GM12864 (cell line): ENCODE results near the gene ZNF567.

Experiments
- DNase-seq: peaks from one replicate; pipeline ENCODE4 v3.0.0-alpha.2; 2011; ENCODE audit warnings: low read depth
- H3K4me3 ChIP-seq: 2 replicates; pipeline ENCODE4 v1.5.1; 2011; ENCODE audit warnings: mild to moderate bottlenecking, low read depth, low read length, control low read depth
- TF ChIP-seq, protein P1 (sequence below): IDR thresholded peaks from 2 replicates; pipeline ENCODE4 v1.5.1; 2011; ENCODE audit warnings: low read depth, mild to moderate bottlenecking, moderate library complexity, low read length, control low read depth, inconsistent platforms; ENCODE audit errors: missing control alignments

The ZNF567 gene

DNA sequence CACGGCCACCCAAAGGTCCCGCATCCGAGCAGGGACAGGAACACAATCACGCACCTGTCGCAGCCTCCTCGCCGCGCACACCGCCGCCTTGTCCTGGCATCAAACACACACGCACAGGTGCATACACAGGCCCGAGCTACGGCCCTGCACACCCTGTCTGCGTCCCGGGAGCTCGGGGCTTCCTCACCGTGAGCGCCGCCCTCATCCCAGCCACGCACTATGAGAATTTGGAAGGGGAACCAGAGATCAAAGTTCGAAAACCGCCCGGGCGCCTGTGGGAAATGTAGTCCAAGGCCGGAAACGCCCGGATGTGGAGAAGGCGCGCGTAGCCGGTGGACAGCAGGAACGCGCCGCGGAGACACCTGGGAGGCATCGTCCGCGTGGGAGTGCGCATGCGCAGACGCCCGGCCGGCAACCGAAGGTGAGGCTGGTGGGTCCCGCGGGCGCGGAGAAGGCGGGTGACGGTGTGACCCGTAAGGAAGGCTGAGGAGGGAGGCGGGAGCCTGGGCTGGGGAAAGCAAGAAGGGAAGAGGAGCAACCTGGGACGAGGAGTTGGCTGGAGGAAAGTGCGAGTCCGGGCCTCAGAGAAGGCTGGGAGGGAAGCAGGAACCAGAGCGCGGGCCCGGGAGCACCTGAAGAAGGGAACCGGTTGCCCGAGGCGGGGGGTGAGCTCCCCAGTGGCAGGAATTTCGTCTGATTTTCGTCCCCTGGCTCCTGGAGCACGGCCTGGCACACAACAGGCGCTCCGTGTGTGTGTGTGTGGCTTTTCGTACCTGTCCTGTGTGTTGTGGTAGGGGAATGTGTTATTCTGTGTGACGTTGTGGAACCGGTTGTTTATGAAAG lies at the start of gene ZNF567:
ZNF567 (plus strand) TSS at position 399 of the 843 bp plus-strand sequence. CDS start 7,256 bp downstream, outside the sequence.
- TF ChIP-seq, protein P1, sequence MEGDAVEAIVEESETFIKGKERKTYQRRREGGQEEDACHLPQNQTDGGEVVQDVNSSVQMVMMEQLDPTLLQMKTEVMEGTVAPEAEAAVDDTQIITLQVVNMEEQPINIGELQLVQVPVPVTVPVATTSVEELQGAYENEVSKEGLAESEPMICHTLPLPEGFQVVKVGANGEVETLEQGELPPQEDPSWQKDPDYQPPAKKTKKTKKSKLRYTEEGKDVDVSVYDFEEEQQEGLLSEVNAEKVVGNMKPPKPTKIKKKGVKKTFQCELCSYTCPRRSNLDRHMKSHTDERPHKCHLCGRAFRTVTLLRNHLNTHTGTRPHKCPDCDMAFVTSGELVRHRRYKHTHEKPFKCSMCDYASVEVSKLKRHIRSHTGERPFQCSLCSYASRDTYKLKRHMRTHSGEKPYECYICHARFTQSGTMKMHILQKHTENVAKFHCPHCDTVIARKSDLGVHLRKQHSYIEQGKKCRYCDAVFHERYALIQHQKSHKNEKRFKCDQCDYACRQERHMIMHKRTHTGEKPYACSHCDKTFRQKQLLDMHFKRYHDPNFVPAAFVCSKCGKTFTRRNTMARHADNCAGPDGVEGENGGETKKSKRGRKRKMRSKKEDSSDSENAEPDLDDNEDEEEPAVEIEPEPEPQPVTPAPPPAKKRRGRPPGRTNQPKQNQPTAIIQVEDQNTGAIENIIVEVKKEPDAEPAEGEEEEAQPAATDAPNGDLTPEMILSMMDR: no peak
- H3K4me3 ChIP-seq: peak within 1 kb of the TSS; percentile 88
- peak; percentile 90 for DNase-seq

DNA sequence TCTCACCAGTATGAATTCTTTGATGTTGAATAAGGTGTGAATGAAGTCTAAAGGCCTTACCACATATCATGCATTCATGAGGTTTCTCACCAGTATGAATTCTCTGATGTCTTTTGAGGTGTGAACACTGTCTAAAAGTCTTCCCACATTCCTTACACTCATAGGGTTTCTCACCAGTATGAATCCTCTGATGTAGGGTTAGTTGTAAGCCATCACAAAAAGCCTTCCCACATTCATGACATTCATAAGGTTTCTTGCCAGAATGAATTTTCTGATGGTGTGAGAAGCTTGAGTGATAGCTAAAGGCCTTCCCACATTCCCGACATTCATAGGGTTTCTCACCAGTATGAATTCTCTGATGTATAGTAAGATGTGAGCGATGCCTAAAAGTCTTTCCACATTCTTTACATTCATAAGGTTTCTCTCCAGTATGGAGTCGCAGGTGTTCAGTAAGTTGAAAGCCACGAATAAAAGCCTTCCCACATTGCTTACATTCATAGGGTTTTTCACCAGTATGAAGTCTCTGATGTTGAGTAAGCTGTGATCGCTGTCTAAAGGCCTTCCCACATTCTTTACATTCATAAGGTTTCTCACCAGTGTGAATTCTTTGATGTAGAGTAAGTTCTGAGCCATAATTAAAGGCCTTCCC lies 48.4 kb upstream of the ZNF567 start:
- no peak for DNase-seq
- TF ChIP-seq, protein P1: no peak
- H3K4me3 ChIP-seq: no peak overlapping the region

DNA sequence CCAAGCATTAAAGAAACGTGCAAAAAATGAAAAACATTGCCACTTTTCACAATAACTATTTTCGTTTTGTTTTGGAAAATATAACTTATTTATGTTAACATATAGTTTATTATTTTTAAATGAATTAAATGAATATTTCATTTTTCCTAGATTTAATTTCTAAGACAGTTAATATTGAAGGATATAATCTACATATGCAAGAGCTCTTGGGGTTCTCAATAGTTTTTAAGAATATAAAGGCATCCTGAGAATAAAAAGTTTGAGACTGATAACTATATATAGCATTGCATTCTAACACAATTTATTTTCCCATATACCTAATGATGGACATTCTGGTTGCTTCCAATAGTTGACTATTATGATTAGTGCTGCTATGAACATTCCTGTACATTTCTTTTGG lies 40.7 kb upstream of the ZNF567 start:
- no peak overlapping the region for H3K4me3 ChIP-seq
- no peak for DNase-seq
- TF ChIP-seq, protein P1: no peak

DNA sequence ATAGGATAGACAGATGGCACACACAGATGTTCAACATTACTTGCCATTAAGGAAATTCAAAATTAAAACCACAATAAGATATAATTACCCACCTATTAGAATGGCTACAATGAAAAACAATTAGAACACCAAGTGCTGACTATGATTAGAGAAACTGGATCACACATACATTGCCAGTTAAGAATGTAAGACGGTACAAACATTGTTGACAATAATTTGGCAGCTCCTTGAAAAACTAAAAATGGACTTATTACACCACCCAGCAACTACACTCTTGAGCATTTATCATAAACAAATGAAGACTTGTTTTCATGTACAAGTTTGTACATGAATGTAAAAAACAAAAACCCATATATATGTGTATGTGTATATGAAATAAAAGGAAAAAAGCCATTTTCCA lies 34.5 kb upstream of the ZNF567 start:
- H3K4me3 ChIP-seq: no peak overlapping the region
- TF ChIP-seq, protein P1: no peak
- DNase-seq: no peak

DNA sequence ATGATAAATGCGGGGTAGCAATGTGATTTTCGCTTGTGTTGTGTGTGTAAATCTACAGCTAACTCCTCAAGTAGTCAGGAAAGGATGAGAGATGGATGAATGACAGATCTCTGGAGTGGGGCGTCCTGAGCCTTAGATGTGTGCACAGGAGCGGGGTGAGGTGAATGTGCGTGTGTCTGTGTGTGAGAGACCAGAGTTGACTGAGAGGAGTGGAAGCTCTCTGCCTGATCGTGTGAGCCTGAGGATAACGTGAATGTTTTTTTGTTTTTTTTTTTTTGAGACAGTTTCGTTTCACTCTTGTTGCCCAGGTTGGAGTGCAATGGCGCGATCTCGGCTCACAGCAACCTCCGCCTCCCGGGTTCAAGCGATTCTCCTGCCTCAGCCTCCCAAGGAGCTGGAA lies 21.6 kb upstream of the ZNF567 start:
- DNase-seq: no peak
- peak overlapping the region; percentile 66 for H3K4me3 ChIP-seq

DNA sequence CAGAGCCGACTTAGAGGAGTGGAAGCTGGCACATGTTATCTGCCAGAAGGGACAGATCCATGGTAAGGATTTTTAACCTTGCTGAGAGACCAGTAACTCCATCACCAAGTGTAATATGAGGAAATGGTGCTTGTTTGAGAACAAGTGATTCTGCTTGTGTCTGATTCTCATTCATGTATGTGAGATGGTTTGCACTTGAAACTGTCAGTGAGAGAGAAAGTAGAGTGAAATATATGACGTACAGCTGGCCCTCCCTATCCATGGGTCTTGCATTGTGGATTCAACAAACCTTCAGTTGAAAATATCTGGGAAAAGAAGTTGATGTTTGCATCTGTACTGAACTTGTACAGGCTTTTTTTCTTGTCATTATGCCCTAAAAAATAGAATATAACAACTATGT lies 18.8 kb upstream of the ZNF567 start:
- no peak overlapping the region for H3K4me3 ChIP-seq
- no peak for DNase-seq
- TF ChIP-seq, protein P1: no peak

More for the DNA sequence above, 21.6 kb upstream of the ZNF567 start:
- TF ChIP-seq, protein P1: no peak
